IPS-18a (cell line): Measurements from ENCODE around the gene SERPINB13.

Experiments used
- H3K27ac ChIP-seq: one replicate; pipeline ENCODE4 v1.5.1; 2013; ENCODE audit warnings: low read length
- H3K27me3 ChIP-seq: one replicate; pipeline ENCODE4 v1.6.1; 2013; ENCODE audit warnings: mild to moderate bottlenecking, low read length; ENCODE audit not compliant: control insufficient read depth, insufficient read depth
- H3K36me3 ChIP-seq: one replicate; pipeline ENCODE4 v1.6.1; 2013; ENCODE audit warnings: low read depth, low read length; ENCODE audit not compliant: control insufficient read depth
- H3K4me1 ChIP-seq: one replicate; pipeline ENCODE4 v1.6.1; 2013; ENCODE audit warnings: low read depth, low read length; ENCODE audit not compliant: control insufficient read depth
- H3K4me3 ChIP-seq: one replicate; pipeline ENCODE4 v1.5.1; 2013; ENCODE audit warnings: low read length
- H3K9ac ChIP-seq: one replicate; pipeline ENCODE4 v1.6.1; 2013; ENCODE audit warnings: mild to moderate bottlenecking, low read length, moderate library complexity
- H3K9me3 ChIP-seq: one replicate; pipeline ENCODE4 v1.6.1; 2013; ENCODE audit warnings: low read depth, low read length; ENCODE audit not compliant: control insufficient read depth

SERPINB13 gene, protein sequence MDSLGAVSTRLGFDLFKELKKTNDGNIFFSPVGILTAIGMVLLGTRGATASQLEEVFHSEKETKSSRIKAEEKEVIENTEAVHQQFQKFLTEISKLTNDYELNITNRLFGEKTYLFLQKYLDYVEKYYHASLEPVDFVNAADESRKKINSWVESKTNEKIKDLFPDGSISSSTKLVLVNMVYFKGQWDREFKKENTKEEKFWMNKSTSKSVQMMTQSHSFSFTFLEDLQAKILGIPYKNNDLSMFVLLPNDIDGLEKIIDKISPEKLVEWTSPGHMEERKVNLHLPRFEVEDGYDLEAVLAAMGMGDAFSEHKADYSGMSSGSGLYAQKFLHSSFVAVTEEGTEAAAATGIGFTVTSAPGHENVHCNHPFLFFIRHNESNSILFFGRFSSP

DNA sequence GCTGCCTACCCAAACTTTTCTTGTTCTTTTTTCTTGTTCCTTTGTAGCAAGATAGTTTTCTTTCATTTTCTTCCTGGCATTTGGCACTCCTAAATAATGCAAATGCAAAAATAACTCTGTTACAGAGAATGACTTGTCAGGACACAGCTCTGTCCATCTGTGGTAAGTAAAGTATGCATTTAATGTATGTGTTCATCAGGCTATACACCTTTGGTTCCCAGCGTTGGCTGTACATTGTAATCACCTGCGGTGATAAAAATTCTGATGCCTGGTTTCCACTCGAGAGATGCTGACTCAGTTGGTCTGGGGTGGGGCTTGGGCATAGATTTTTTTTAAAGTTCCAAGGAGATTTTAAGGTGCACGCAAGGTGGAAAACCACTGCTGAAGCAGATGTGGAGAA lies at the start of gene SERPINB13:
Gene SERPINB13 (plus strand): TSS at position 378 of the 400 bp plus-strand sequence. CDS start 1,325 bp downstream, outside the sequence.
- Histone ChIP-seq H3K27ac (no peak within 1 kb of the TSS), H3K4me3 (no peak within 1 kb of the TSS), H3K4me1 (no peaks in the 10 kb centered on the region), H3K36me3 (no peaks in the 10 kb centered on the region), H3K27me3 (no peaks in the 10 kb centered on the region), H3K9me3 (no peaks in the 10 kb centered on the region), H3K9ac (no peak within 1 kb of the TSS)

DNA sequence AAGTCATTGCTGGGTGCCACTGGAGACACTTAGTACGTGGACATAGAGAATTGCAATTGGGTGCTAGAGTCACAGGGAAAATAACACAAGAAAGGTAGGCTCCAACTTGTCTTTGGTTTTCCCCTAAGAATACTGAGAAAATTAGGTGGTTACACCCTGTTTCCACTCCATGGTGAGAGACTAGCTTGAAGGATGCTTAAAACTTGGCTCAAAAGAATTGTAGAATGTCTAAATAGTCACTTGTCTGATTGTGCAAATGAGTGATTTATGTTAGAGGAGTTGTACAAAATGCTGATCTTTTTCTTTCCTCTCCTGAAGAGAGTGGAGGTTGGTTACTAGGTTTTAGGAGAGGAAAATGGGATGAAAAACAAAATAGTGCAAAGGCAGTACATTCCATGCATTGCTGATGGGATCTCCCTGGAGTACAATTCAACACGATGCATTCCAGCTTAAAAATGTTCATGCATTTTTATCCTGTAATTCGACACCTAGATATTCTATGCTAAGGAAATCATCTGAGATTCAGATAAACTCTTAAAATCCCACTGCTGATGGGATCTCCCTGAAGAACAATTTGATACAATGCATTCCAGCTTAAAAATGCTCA lies 47.1 kb upstream of the SERPINB13 start:
- Histone ChIP-seq H3K9me3 (no peaks in the 10 kb centered on the region), H3K36me3 (no peaks in the 10 kb centered on the region), H3K27me3 (no peaks in the 10 kb centered on the region), H3K4me3 (no peak overlapping the region), H3K9ac (no peak overlapping the region), H3K27ac (no peak overlapping the region), H3K4me1 (peaks cover 7% of the 10 kb centered on the region)

GRCh38 chr18:63542069-63542468 lies 45.1 kb upstream of the SERPINB13 start, which contains the start of gene SERPINB12:
TSS of gene SERPINB12 (plus strand) at chr18:63542369. CDS start at chr18:63556160, 13,791 bp downstream.
- no peaks in the 10 kb centered on the region for H3K9me3 ChIP-seq
- no peaks in the 10 kb centered on the region for H3K27me3 ChIP-seq
- no peaks in the 10 kb centered on the region for H3K36me3 ChIP-seq
- peaks cover 7% of the 10 kb centered on the region for H3K4me1 ChIP-seq
- no peak within 1 kb of the TSS for H3K9ac ChIP-seq
- no peak within 1 kb of the TSS for H3K4me3 ChIP-seq
- no peak within 1 kb of the TSS for H3K27ac ChIP-seq

DNA sequence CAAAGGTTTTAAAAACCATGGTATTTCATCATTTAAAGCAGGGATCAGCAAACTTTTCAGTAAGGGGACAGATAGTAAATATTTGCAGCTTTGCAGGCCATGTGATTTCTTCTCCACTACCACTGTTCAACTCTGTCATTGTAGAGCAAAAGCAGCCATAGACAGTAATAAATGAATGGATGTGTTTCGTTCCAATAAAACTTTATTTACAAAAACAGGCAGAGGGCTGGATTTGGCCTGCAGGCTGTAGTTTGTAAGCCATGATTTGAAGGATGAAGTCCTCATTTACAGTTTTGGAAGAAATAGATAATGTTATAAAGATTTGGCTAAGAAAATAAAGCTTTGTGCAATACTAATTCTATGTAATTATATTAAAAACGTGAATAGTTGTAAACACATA lies 43.1 kb upstream of the SERPINB13 start:
- H3K4me1 ChIP-seq: peaks cover 7% of the 10 kb centered on the region
- H3K36me3 ChIP-seq: no peaks in the 10 kb centered on the region
- H3K27me3 ChIP-seq: no peaks in the 10 kb centered on the region
- H3K9ac ChIP-seq: no peak overlapping the region
- no peak overlapping the region for H3K27ac ChIP-seq
- no peak overlapping the region for H3K4me3 ChIP-seq
- no peaks in the 10 kb centered on the region for H3K9me3 ChIP-seq

- Histone ChIP-seq H3K9me3 (no peaks in the 10 kb centered on the region), H3K4me3 (no peak overlapping the region), H3K9ac (no peak overlapping the region), H3K4me1 (peaks cover 5% of the 10 kb centered on the region), H3K36me3 (no peaks in the 10 kb centered on the region), H3K27ac (no peak overlapping the region), H3K27me3 (no peaks in the 10 kb centered on the region)
Measured at GRCh38 chr18:63545000-63545399, 42.1 kb upstream of the SERPINB13 start.

GRCh38 chr18:63550068-63550467 lies 37.1 kb upstream of the SERPINB13 start:
- Histone ChIP-seq H3K4me1 (no peaks in the 10 kb centered on the region), H3K27ac (no peak overlapping the region), H3K9ac (no peak overlapping the region), H3K36me3 (no peaks in the 10 kb centered on the region), H3K4me3 (no peak overlapping the region), H3K27me3 (no peaks in the 10 kb centered on the region), H3K9me3 (no peaks in the 10 kb centered on the region)

GRCh38 chr18:63551769-63552168 lies 35.4 kb upstream of the SERPINB13 start:
- no peak overlapping the region for H3K27ac ChIP-seq
- no peaks in the 10 kb centered on the region for H3K4me1 ChIP-seq
- no peaks in the 10 kb centered on the region for H3K27me3 ChIP-seq
- H3K4me3 ChIP-seq: no peak overlapping the region
- H3K36me3 ChIP-seq: no peaks in the 10 kb centered on the region
- H3K9me3 ChIP-seq: no peaks in the 10 kb centered on the region
- no peak overlapping the region for H3K9ac ChIP-seq

- Histone ChIP-seq H3K9ac (no peak overlapping the region), H3K4me3 (no peak overlapping the region), H3K4me1 (no peaks in the 10 kb centered on the region), H3K36me3 (no peaks in the 10 kb centered on the region), H3K27me3 (no peaks in the 10 kb centered on the region), H3K9me3 (no peaks in the 10 kb centered on the region), H3K27ac (no peak overlapping the region)
Measured at GRCh38 chr18:63552581-63552980, 34.6 kb upstream of the SERPINB13 start.

- no peak overlapping the region for H3K9ac ChIP-seq
Measured at GRCh38 chr18:63553081-63553480, 34.1 kb upstream of the SERPINB13 start.

GRCh38 chr18:63559567-63560491 lies 27.3 kb upstream of the SERPINB13 start:
- Histone ChIP-seq H3K4me3 (no peak overlapping the region), H3K27me3 (no peaks in the 10 kb centered on the region), H3K9ac (no peak overlapping the region), H3K4me1 (no peaks in the 10 kb centered on the region), H3K9me3 (no peaks in the 10 kb centered on the region), H3K27ac (no peak overlapping the region), H3K36me3 (no peaks in the 10 kb centered on the region)

More at GRCh38 chr18:63553081-63553480, 34.1 kb upstream of the SERPINB13 start:
- Histone ChIP-seq H3K4me3 (no peak overlapping the region), H3K9me3 (no peaks in the 10 kb centered on the region), H3K36me3 (no peaks in the 10 kb centered on the region), H3K27me3 (no peaks in the 10 kb centered on the region), H3K27ac (no peak overlapping the region), H3K4me1 (no peaks in the 10 kb centered on the region)

DNA sequence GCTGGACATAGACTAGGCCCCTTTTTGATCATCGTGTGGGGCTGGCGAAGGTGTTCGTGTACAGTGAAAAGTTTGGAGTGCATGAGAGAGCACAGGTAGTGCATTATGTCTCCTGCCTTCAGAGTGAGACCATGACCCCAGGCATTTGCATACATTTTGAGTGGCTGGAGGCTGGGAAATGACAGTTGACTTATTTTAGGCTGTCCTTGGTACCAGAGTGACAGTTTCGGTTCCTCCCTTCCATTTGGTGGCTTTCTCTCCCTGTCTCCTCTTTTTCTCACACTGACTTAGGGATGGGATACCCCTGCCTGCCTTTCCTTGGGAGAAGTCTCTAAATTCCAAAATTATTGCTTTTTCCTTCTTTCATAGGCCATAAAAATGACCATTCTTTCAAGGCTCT lies 24.9 kb upstream of the SERPINB13 start:
- H3K27me3 ChIP-seq: no peaks in the 10 kb centered on the region
- no peak overlapping the region for H3K9ac ChIP-seq
- H3K4me3 ChIP-seq: no peak overlapping the region
- H3K27ac ChIP-seq: no peak overlapping the region
- no peaks in the 10 kb centered on the region for H3K9me3 ChIP-seq
- no peaks in the 10 kb centered on the region for H3K36me3 ChIP-seq
- no peaks in the 10 kb centered on the region for H3K4me1 ChIP-seq
